ENCODE data around the gene SULT1C4.

DNA sequence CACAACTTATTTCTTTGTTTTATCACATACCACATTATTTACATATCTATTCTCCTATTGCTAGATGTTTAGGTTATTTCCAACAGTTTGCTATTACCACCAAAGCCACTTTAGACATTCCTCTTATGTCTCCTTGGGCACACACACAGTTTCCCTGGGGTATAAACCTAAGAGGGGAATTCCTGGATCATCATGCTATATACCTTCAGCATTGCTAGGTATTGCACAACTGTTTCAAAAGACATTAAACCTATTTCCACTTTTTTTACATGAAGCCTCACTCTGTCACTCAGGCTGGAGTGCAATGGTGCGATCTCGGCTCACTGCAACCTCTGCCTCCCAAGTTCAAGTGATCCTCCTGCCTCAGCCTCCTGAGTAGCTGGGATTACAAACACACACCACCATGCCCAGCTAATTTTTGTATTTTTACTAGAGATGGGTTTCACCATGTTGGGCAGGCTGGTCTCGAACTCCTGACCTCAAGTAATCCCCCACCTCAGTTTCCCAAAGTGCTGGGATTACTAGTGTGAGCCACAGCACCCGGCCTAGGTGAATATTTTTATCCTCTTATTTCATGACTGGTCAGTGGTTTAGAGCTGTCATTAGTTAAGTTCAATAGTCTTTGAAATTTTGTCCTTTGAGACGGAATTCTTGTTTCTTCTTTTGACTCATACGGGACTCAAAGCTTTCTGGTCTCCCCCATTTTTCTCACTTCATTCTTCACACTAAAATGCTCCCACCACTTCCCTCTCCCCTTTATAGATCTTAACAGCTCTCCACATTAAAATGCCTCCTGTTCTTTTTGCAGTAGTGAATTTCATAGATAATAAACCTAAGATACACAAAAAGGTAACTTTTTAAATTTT is 30.3 kb downstream of the SULT1C4 start:
- TF ChIP-seq POLR2A (IDR thresholded peaks at IDR 0.05; ENCODE audit: control extremely low read depth in 1 of 2, low read depth in 2 of 2, low read length in 2 of 2) (no peak), ASH2L (IDR thresholded peaks at IDR 0.05; ENCODE audit: low read length) (no peak), RNF2 (IDR thresholded peaks at IDR 0.05; ENCODE audit: borderline replicate concordance, low read depth, low read length, missing control alignments, poor library complexity, severe bottlenecking) (no peak), KDM4A (IDR thresholded peaks at IDR 0.05; ENCODE audit: low read depth, low read length, severe bottlenecking) (no peak)
- TF ChIP-seq, protein P1, sequence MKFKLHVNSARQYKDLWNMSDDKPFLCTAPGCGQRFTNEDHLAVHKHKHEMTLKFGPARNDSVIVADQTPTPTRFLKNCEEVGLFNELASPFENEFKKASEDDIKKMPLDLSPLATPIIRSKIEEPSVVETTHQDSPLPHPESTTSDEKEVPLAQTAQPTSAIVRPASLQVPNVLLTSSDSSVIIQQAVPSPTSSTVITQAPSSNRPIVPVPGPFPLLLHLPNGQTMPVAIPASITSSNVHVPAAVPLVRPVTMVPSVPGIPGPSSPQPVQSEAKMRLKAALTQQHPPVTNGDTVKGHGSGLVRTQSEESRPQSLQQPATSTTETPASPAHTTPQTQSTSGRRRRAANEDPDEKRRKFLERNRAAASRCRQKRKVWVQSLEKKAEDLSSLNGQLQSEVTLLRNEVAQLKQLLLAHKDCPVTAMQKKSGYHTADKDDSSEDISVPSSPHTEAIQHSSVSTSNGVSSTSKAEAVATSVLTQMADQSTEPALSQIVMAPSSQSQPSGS (IDR thresholded peaks at IDR 0.05; ENCODE audit: low read length): no peak
- TF ChIP-seq, protein P2, sequence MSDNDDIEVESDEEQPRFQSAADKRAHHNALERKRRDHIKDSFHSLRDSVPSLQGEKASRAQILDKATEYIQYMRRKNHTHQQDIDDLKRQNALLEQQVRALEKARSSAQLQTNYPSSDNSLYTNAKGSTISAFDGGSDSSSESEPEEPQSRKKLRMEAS (IDR thresholded peaks at IDR 0.05): no peak
- TF ChIP-seq, protein P3, sequence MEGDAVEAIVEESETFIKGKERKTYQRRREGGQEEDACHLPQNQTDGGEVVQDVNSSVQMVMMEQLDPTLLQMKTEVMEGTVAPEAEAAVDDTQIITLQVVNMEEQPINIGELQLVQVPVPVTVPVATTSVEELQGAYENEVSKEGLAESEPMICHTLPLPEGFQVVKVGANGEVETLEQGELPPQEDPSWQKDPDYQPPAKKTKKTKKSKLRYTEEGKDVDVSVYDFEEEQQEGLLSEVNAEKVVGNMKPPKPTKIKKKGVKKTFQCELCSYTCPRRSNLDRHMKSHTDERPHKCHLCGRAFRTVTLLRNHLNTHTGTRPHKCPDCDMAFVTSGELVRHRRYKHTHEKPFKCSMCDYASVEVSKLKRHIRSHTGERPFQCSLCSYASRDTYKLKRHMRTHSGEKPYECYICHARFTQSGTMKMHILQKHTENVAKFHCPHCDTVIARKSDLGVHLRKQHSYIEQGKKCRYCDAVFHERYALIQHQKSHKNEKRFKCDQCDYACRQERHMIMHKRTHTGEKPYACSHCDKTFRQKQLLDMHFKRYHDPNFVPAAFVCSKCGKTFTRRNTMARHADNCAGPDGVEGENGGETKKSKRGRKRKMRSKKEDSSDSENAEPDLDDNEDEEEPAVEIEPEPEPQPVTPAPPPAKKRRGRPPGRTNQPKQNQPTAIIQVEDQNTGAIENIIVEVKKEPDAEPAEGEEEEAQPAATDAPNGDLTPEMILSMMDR (IDR thresholded peaks at IDR 0.05; ENCODE audit: control extremely low read depth in 1 of 3, insufficient read depth in 1 of 3, low read depth in 1 of 3, low read length in 3 of 3): no peak

Data from H1 (cell line).